Heart right ventricle (tissue), 16 donors: ENCODE data around the gene TJP1. TPM values are rescaled to one million over a fixed set of nuclear protein-coding genes. Genes with fewer than 3 reads are reported as not detected.
A peak's percentile ranks its signal among the peaks of the same experiment; 100 is the strongest.

Source experiments
- ATAC-seq, 8 donors: fragments of 200-7000 bp; cut with Tn5 transposase; one replicate each; pipeline ENCODE4 v1.9.1; 2020; ENCODE audit warnings: mild to moderate bottlenecking in 8 of 8, moderate library complexity in 8 of 8, moderate number of reproducible peaks in 1 of 8
- DNase-seq, 2 donors: peaks; one replicate each; pipeline ENCODE4 v3.0.0-alpha.2; 2020
- H3K27ac ChIP-seq, 10 donors: fragments of 200-600 bp; sonication (generic) in 2 of 10; one replicate each; pipeline versions ENCODE4 v1.5.0 to v1.8.0; 2020 to 2022; ENCODE audit warnings: mild to moderate bottlenecking in 3 of 10
- H3K27me3 ChIP-seq, 7 donors: fragments of 200-600 bp; one replicate each; pipeline ENCODE4 v1.8.0; 2021 to 2022; ENCODE audit warnings: mild to moderate bottlenecking in 2 of 7
- H3K36me3 ChIP-seq, 9 donors: fragments of 200-600 bp; sonication (generic) in 1 of 9; one replicate each; pipeline versions ENCODE4 v1.5.0 to v1.8.0; 2020 to 2022; ENCODE audit warnings: mild to moderate bottlenecking in 2 of 9
- H3K4me1 ChIP-seq, 9 donors: fragments of 200-600 bp; sonication (generic) in 1 of 9; one replicate each; pipeline versions ENCODE4 v1.5.0 to v1.8.0; 2020 to 2022; ENCODE audit warnings: mild to moderate bottlenecking in 4 of 9
- H3K4me3 ChIP-seq, 10 donors: fragments of 200-600 bp; sonication (generic) in 2 of 10; one replicate each; pipeline versions ENCODE4 v1.5.0 to v1.8.0; 2020 to 2022; ENCODE audit warnings: mild to moderate bottlenecking in 7 of 10, moderate library complexity in 2 of 10
- H3K9me3 ChIP-seq, 11 donors: fragments of 200-600 bp in 10 of 11; sonication (generic) in 2 of 11; one replicate each; pipeline versions ENCODE4 v1.5.0 to v1.8.0; 2013 to 2022; ENCODE audit warnings: mild to moderate bottlenecking in 2 of 11, control low read depth in 1 of 11, moderate library complexity in 1 of 11
- WGBS, 2 donors: extraction: QIAGEN DNeasy Blood & Tissue Kit; methylation state at CpG; one replicate each; pipeline ENCODE4 v1.1.7; 2013; ENCODE audit warnings: inconsistent platforms in 1 of 2; 5-methylcytosine and 5-hydroxymethylcytosine counted together
- intact Hi-C, 10 donors: fragments of 100-400 bp; cut with DNase I; formaldehyde crosslinking; loops; one replicate each; pipeline versions ENCODE4 v1.11.1 to v1.14.2; 2022
- polyA plus RNA-seq, 2 donors: library from polyadenylated mRNA; stranded (reverse); fragments of 200-250 nt; gene quantifications; one replicate each; pipeline ENCODE4 v1.2.3, GENCODE V29; 2013
- total RNA-seq, 10 donors: library from RNA; stranded (reverse); fragmentation: NEBNext Ultra II Directional in 3 of 10; extraction: Animal tissue kit (Norgen Biotek cat#: 25700) in 3 of 10; gene quantifications; one replicate each; pipeline versions ENCODE4 v1.2.1 to v1.2.4, GENCODE V29; 2021 to 2023
- TF ChIP-seq, protein P1 (sequence below), 9 donors: fragments of 200-600 bp; sonication (generic) in 2 of 9; IDR thresholded peaks; one replicate each; pipeline versions ENCODE4 v1.5.0 to v1.8.0; 2021 to 2022; ENCODE audit warnings: antibody characterized with exemption in 9 of 9, mild to moderate bottlenecking in 5 of 9, moderate library complexity in 1 of 9
- donor health status: Arrhythmogenic right ventricular cardiomyopathy.
- donor health status: ischemic (EF 13 %, LVEDD 7.1; RV severe dilation, severe dysfunction).
- donor health status: healthy with polysubstance abuse.
- donor health status: DM: no; HTN: yes; CAD: no.
- donor health status: DM: no; HTN: no; CAD: no.
- donor health status: ischemic (EF 25% LVEDD 6.9; RV normal size, moderate dysfunction).
- donor health status: ischemic (EF 25% LVEDD 5.7; RV mildly dilated, moderate dysfunction).
- donor health status: healthy.
- donor health status: DM: yes; HTN: yes; CAD: no.
- donor health status: Ischemic cardiomyopathy.
- donor health status: ischemic (EF 35%, LVEDD 5.7; RV mildly dilated, moderate dysfunction).
- donor health status: nonischemic (EF 11% LVEDD 7.7; RV severe dilation, severe dysfunction).
- donor health status: DM: yes; HTN: yes; CAD: no.
- donor health status: PGD.
- donor health status: ischemic (EF 29% LVEDD 5.4; RV normal size, mild dysfunction).
- donor health status: nonischemic (EF 23%, LVEDD 6.1; RV moderate dilation, normal function).

TJP1 gene
- total and polyA plus RNA-seq, 12 donors, result 22.8 to 166 (median 118) TPM

DNA sequence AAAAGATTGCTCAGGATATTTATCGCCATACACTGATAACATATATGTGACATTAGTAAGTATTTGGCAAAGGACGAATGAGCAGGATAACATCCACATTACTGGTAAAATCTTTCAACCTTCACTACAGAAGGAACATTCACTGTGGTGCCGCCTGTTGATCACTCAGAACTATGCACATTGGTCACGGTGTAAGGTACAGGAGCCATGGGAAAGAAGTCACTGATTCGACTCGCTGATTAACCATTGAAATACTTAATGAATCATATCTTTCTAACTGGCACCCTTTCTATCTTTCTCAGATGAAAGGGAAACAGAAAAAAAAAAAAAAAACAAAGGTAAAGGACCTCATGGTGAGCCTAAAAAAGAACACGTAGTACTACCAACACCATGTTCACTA, 68.8 kb downstream of the TJP1 start:
- Histone ChIP-seq H3K4me3 (no peak overlapping the region), H3K27ac (no peak overlapping the region), H3K4me1 (peaks cover 4 to 57% (median 32%) of the 10 kb centered on the region in 9 donors), H3K36me3 (peaks cover 0 to 75% (median 6%) of the 10 kb centered on the region in 9 donors), H3K27me3 (no peaks in the 10 kb centered on the region), H3K9me3 (peaks cover 0 to 4% (median 0%) of the 10 kb centered on the region in 11 donors)
- TF ChIP-seq, protein P1, sequence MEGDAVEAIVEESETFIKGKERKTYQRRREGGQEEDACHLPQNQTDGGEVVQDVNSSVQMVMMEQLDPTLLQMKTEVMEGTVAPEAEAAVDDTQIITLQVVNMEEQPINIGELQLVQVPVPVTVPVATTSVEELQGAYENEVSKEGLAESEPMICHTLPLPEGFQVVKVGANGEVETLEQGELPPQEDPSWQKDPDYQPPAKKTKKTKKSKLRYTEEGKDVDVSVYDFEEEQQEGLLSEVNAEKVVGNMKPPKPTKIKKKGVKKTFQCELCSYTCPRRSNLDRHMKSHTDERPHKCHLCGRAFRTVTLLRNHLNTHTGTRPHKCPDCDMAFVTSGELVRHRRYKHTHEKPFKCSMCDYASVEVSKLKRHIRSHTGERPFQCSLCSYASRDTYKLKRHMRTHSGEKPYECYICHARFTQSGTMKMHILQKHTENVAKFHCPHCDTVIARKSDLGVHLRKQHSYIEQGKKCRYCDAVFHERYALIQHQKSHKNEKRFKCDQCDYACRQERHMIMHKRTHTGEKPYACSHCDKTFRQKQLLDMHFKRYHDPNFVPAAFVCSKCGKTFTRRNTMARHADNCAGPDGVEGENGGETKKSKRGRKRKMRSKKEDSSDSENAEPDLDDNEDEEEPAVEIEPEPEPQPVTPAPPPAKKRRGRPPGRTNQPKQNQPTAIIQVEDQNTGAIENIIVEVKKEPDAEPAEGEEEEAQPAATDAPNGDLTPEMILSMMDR (IDR thresholded peaks at IDR 0.05), result no peak
- no peak for DNase-seq
- 85 to 94% methylated on average over 7 of the region's 7 CpGs for WGBS, 2 donors
- intact Hi-C loops, result loop anchor here in 3 of 10 donors (5.0 kb wide), 2 partner anchors 59 to 159 kb away; no protein-coding TSS in a partner anchor
- ATAC-seq, result no peak

- H3K4me1 ChIP-seq, result peaks cover 0 to 40% (median 12%) of the 10 kb centered on the region in 9 donors
- peak overlapping the region in 1 of 10 donors; percentile 26 for H3K27ac ChIP-seq
- intact Hi-C loops, result loop anchor here in 3 of 10 donors (5.0 kb wide), 2 partner anchors 62 to 162 kb away; no protein-coding TSS in a partner anchor
- H3K9me3 ChIP-seq, result peaks cover 0 to 4% (median 0%) of the 10 kb centered on the region in 11 donors
- no peak overlapping the region for H3K4me3 ChIP-seq
- H3K36me3 ChIP-seq, result peaks cover 0 to 79% (median 6%) of the 10 kb centered on the region in 9 donors
- TF ChIP-seq, protein P1 (IDR thresholded peaks at IDR 0.05), result no peak
- ATAC-seq, result no peak
- WGBS, 2 donors, result 71 to 82% methylated on average over 2 of the region's 2 CpGs
- DNase-seq, result no peak
- no peaks in the 10 kb centered on the region for H3K27me3 ChIP-seq
Measured at GRCh38 chr15:29750754-29751153, 71.5 kb downstream of the TJP1 start.

- DNase-seq (no peak), ATAC-seq (peak in 7 of 8 donors; percentile 29 to 66 (median 47))
- H3K27ac ChIP-seq, result peak overlapping the region in 1 of 10 donors; percentile 52
- peaks cover 0 to 33% (median 12%) of the 10 kb centered on the region in 9 donors for H3K4me1 ChIP-seq
- TF ChIP-seq, protein P1 (IDR thresholded peaks at IDR 0.05), result no peak
- peaks cover 0 to 4% (median 0%) of the 10 kb centered on the region in 11 donors for H3K9me3 ChIP-seq
- no peaks in the 10 kb centered on the region for H3K27me3 ChIP-seq
- peaks cover 0 to 73% (median under 1%) of the 10 kb centered on the region in 9 donors for H3K36me3 ChIP-seq
- 62 to 64% methylated on average over 15 of the region's 15 CpGs for whole genome bisulfite sequencing, 2 donors
- intact Hi-C loops, result loop anchor here (2.0 to 10.0 kb wide), 8 partner anchors 63 to 185 kb away; partner anchors contain the start of gene TJP1 (in 2 of the 10)
- no peak overlapping the region for H3K4me3 ChIP-seq
Measured at GRCh38 chr15:29749365-29750086, 72.7 kb downstream of the TJP1 start.

DNA sequence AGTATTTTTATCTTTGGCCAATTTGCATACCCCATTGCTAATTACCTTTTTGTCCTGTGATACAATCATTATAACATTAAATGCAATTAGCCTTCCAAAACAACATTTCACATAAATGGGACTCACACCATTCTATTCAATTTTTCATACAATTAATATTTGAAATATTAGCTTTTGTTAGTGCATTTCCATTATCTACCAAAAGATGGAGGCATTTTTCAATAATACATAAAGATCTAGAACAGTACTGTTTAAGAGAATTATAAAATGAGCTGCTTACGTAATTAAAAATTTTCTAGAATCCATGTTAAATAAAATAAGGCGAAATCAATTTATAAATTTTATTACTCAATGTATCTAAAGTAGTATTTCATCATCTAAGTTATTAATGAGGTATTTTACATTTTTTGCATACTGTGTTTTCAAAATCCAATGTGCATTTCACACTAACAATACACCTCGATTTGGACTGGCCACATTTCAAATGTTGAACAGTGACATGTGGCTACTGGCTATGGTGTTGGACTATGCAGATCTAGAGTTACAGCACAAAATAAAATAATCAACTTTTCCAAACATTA, 74.3 kb downstream of the TJP1 start:
- DNase-seq (no peak), ATAC-seq (no peak)
- Histone ChIP-seq H3K9me3 (no peaks in the 10 kb centered on the region), H3K27ac (no peak overlapping the region), H3K4me3 (no peak overlapping the region), H3K27me3 (no peaks in the 10 kb centered on the region), H3K36me3 (peaks cover 0 to 73% (median 0%) of the 10 kb centered on the region in 9 donors), H3K4me1 (peaks cover 0 to 33% (median 12%) of the 10 kb centered on the region in 9 donors)
- TF ChIP-seq, protein P1 (IDR thresholded peaks at IDR 0.05), result peak; percentile 19 to 72 (median 49)
- intact Hi-C loops, result loop anchor here in 9 of 10 donors (1.0 to 10.0 kb wide), 7 partner anchors 74 to 187 kb away; partner anchors contain the start of gene TJP1 (in 2 of the 9)
- 60 to 71% methylated on average over 3 of the region's 3 CpGs for WGBS, 2 donors
